ENCODE data around the gene MYO7B. TPM values are rescaled to one million over a fixed set of nuclear protein-coding genes. Genes with fewer than 3 reads are reported as not detected.

MYO7B gene
- total and polyA plus RNA-seq, 9 of the 15 experiments (the other 6 are each of a cell fraction or from before 2014, with no cell fraction given): 0.08 TPM; not detected in 8

GRCh38 chr2:127508631-127509034 lies 26.9 kb upstream of the MYO7B start (continued):
- TF ChIP-seq ATF7 (IDR thresholded peaks at IDR 0.05): 0 out of 2 replicates have a peak, but pooled peaks have one; percentile 17
- TF ChIP-seq ZNF436 (CRISPR knock-in tag; IDR thresholded peaks at IDR 0.05): no peak
- no peak for TF ChIP-seq HMGXB4 (CRISPR knock-in tag; IDR thresholded peaks at IDR 0.05)
- no peak for TF ChIP-seq ELK1 (CRISPR knock-in tag; IDR thresholded peaks at IDR 0.05)
- TF ChIP-seq STAT5B (CRISPR knock-in tag; IDR thresholded peaks at IDR 0.05): no peak
- no peak for TF ChIP-seq ZNF224 (CRISPR knock-in tag; IDR thresholded peaks at IDR 0.05)
- TF ChIP-seq NFE2 (IDR thresholded peaks at IDR 0.05; ENCODE audit: low read depth): peak; percentile 89
- TF ChIP-seq SPI1 (IDR thresholded peaks at IDR 0.05; ENCODE audit: borderline replicate concordance, low read depth, low read length): peak; percentile 70; the same call in 1 of the 2 replicates
- TF ChIP-seq NRF1 (conservative IDR thresholded peaks at IDR 0.05 in 1 of 2, IDR thresholded peaks at IDR 0.05 in 1 of 2): no peak
- TF ChIP-seq FOSL1 (tag; conservative IDR thresholded peaks at IDR 0.05): peak; percentile 75
- TF ChIP-seq MLX (CRISPR knock-in tag; conservative IDR thresholded peaks at IDR 0.05): no peak
- no peak for TF ChIP-seq RBM15 (IDR thresholded peaks at IDR 0.05; ENCODE audit: insufficient read depth, low read length)
- peak in 1 of 2 experiments; percentile 52; a peak in 1 of 4 replicates for TF ChIP-seq UBTF (IDR thresholded peaks at IDR 0.05; ENCODE audit: borderline replicate concordance in 1 of 2, low read depth in 2 of 2, low read length in 2 of 2)
- peak; percentile 91 for TF ChIP-seq BACH1 (tag; IDR thresholded peaks at IDR 0.05)
- peak; percentile 85 for TF ChIP-seq C11orf30 (IDR thresholded peaks at IDR 0.05; ENCODE audit: low read depth)
- no peak for TF ChIP-seq ESRRB (CRISPR knock-in tag; IDR thresholded peaks at IDR 0.05; ENCODE audit: borderline replicate concordance)
- no peak for TF ChIP-seq THAP7 (CRISPR knock-in tag; IDR thresholded peaks at IDR 0.05)

Measured in K562 (cell line).